ENCODE data around the gene CANT1. TPM values are rescaled to one million over a fixed set of nuclear protein-coding genes. Genes with fewer than 3 reads are reported as not detected.

Gene CANT1
- total RNA-seq, 1 donor from 2014 or later, result 55.8 TPM

DNA sequence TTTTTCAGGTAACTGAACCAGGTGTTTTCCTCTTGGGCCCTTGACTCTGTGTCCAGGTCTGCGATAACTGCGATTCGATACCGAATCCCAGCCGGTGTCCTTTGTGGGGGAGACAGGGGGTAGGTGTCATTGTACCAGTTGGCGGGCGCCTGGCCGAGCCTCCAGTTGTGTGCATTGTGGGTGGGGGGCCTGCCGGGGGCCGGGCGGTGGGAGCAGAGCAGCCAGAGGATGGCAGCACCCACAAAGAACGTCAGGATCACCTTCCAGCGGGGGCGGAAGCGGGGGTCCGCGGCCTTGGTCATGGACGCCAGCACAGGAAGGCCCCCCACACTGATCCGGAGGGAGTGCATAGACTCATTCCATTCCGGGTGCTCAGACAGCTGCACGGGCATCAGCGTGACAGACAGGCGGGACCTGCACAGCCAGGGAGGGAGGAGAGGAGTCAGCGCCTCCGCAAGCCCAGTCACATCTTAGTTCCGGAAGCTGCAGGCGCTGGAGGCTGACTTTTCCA is 12.3 kb downstream of the CANT1 start:
- DNase-seq (ENCODE audit: low spot score), result no peak
- intact Hi-C loops (cut with micrococcal nuclease), result no loop called here
- Mint-ChIP-seq H3K27ac (no peak overlapping the region), H3K36me3 (ENCODE audit: low read depth) (peaks cover 65% of the 10 kb centered on the region), H3K9me3 (no peaks in the 10 kb centered on the region), H3K27me3 (ENCODE audit: low read depth) (no peaks in the 10 kb centered on the region), H3K4me1 (ENCODE audit: low read depth) (no peaks in the 10 kb centered on the region), H3K4me3 (ENCODE audit: low read depth) (no peak overlapping the region)

GRCh38 chr17:78996781-78997201 is 12.8 kb downstream of the CANT1 start:
- Mint-ChIP-seq H3K9me3 (no peaks in the 10 kb centered on the region), H3K4me1 (ENCODE audit: low read depth) (no peaks in the 10 kb centered on the region), H3K27ac (no peak overlapping the region), H3K4me3 (ENCODE audit: low read depth) (no peak overlapping the region), H3K36me3 (ENCODE audit: low read depth) (peaks cover 65% of the 10 kb centered on the region), H3K27me3 (ENCODE audit: low read depth) (no peaks in the 10 kb centered on the region)
- intact Hi-C loops (cut with micrococcal nuclease), result no loop called here
- DNase-seq (ENCODE audit: low spot score), result no peak

GRCh38 chr17:78995761-78996451 is 13.7 kb downstream of the CANT1 start:
- intact Hi-C loops (cut with micrococcal nuclease), result no loop called here
- Mint-ChIP-seq H3K4me1 (ENCODE audit: low read depth) (no peaks in the 10 kb centered on the region), H3K36me3 (ENCODE audit: low read depth) (peaks cover 66% of the 10 kb centered on the region)

DNA sequence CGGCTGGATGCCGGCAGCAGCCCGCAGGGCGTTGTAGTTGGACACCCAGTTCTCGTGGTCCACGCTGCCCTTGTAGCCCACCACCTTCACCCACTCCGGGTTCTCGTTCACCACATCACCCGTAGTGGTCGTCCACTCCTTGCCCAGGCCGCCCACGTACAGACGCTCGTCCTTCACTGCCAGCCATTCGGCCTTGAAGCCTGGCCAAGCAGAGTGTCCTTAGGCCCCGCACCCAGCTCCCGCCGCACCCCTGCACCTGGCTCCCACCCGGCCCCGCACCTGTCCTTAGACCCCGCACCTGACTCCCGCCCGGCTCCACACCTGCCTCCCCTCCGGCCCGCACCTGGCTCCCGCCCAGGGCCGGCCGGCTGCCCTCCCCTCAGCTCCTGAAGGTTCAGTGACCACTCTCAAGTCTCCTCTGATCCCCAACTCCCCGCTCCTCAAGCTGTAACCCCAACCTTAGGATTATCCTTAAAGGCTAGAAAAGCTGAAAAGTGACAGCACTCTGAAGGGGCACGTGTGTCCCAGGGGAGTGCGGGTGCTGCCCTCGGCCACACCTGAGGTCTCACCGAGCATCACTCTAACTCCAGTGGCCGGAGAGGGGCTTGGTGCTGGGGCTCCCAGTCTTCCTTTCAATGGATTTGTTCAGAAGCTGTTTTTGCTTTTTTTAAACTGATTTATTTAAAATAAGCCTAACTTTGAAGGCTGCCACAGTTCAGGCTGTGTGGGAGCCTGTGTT is 14.4 kb downstream of the CANT1 start:
- Mint-ChIP-seq H3K27ac (no peak overlapping the region), H3K9me3 (no peaks in the 10 kb centered on the region), H3K27me3 (ENCODE audit: low read depth) (no peaks in the 10 kb centered on the region), H3K4me1 (ENCODE audit: low read depth) (no peaks in the 10 kb centered on the region), H3K36me3 (ENCODE audit: low read depth) (peaks cover 66% of the 10 kb centered on the region), H3K4me3 (ENCODE audit: low read depth) (no peak overlapping the region)
- DNase-seq (ENCODE audit: low spot score), result no peak
- intact Hi-C loops (cut with micrococcal nuclease), result no loop called here

More at GRCh38 chr17:78995761-78996451, 13.7 kb downstream of the CANT1 start:
- H3K27ac Mint-ChIP-seq, result no peak overlapping the region
- H3K27me3 Mint-ChIP-seq (ENCODE audit: low read depth), result no peaks in the 10 kb centered on the region
- H3K9me3 Mint-ChIP-seq, result no peaks in the 10 kb centered on the region
- no peak for DNase-seq (ENCODE audit: low spot score)
- no peak overlapping the region for H3K4me3 Mint-ChIP-seq (ENCODE audit: low read depth)

DNA sequence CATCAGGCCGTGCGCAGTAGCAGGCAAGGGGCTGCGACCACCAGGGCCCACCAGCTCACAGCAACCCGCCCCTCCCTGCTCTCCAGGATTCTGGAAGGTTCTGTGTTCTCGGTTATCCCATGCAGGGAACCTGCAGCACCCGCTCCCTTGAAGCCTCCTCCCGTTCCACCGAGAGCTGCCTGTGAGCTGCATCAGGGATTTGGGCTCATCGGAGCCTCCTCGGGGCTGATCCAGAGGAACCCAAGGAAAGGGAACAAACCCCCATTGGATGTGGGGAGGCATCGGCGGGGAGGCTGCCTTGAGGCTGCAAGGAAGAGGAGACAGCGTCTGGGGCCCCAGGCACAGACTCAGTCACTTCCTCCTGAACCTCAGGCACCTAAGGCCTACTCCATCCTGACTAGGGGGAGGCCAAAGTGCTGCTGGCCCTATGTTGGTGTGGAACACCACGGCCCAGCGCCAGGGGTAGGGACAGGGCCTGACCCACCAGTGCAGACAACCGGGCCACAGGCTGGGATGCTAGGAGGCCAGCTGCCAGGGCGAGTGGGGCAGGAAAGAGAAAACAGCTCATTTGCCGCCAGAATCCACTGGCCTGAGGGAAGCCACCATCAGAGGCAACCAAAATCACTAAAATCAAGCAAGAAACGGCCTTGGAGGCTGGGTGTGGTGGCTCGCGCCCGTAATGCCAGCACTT is 15.4 kb downstream of the CANT1 start:
- Mint-ChIP-seq H3K27ac (no peak overlapping the region), H3K4me1 (ENCODE audit: low read depth) (no peaks in the 10 kb centered on the region), H3K36me3 (ENCODE audit: low read depth) (peaks cover 68% of the 10 kb centered on the region), H3K4me3 (ENCODE audit: low read depth) (no peak overlapping the region), H3K27me3 (ENCODE audit: low read depth) (no peaks in the 10 kb centered on the region), H3K9me3 (no peaks in the 10 kb centered on the region)
- intact Hi-C loops (cut with micrococcal nuclease), result no loop called here
- no peak for DNase-seq (ENCODE audit: low spot score)

GRCh38 chr17:78993241-78993956 is 16.2 kb downstream of the CANT1 start:
- no peak for DNase-seq (ENCODE audit: low spot score)
- no peaks in the 10 kb centered on the region for H3K4me1 Mint-ChIP-seq (ENCODE audit: low read depth)
- no peak overlapping the region for H3K4me3 Mint-ChIP-seq (ENCODE audit: low read depth)
- intact Hi-C loops (cut with micrococcal nuclease), result no loop called here
- H3K9me3 Mint-ChIP-seq, result no peaks in the 10 kb centered on the region
- no peaks in the 10 kb centered on the region for H3K27me3 Mint-ChIP-seq (ENCODE audit: low read depth)
- no peak overlapping the region for H3K27ac Mint-ChIP-seq
- peaks cover 68% of the 10 kb centered on the region for H3K36me3 Mint-ChIP-seq (ENCODE audit: low read depth)

DNA sequence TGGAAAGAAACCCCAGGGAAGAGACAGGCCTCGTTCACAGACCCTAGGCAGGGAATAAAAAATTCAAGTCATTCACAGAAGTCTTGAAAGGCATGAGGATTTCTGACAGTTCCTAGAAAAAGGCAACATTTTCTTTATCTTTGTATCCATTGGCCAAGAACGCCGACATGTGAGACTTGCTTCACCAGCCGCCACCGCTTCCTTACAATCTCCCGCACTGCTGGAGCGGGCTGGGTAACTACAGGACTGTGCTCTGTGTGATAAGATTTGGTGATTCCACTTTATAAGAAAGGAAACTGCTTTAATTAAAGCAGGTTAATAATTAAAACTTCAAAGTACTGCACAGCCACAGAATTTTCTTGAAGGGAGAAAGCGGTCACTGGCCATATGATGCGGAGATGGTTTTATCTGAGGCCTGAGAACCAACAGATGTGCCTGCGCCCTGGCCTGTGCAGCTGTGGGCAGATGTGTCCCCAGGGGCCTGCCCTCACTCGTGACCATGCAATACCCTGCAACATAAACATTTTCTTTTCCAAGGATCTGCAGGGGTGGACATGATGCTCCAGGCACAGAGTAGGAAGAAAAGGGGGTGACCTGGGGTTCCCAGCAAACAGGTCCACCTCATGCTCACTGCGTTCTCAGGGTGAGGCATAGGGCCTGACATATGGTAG is 16.9 kb downstream of the CANT1 start:
- DNase-seq (ENCODE audit: low spot score), result no peak
- intact Hi-C loops (cut with micrococcal nuclease), result no loop called here
- H3K4me3 Mint-ChIP-seq (ENCODE audit: low read depth), result no peak overlapping the region
- peaks cover 62% of the 10 kb centered on the region for H3K36me3 Mint-ChIP-seq (ENCODE audit: low read depth)
- H3K27me3 Mint-ChIP-seq (ENCODE audit: low read depth), result no peaks in the 10 kb centered on the region
- H3K4me1 Mint-ChIP-seq (ENCODE audit: low read depth), result no peaks in the 10 kb centered on the region
- H3K27ac Mint-ChIP-seq, result no peak overlapping the region
- H3K9me3 Mint-ChIP-seq, result no peaks in the 10 kb centered on the region

DNA sequence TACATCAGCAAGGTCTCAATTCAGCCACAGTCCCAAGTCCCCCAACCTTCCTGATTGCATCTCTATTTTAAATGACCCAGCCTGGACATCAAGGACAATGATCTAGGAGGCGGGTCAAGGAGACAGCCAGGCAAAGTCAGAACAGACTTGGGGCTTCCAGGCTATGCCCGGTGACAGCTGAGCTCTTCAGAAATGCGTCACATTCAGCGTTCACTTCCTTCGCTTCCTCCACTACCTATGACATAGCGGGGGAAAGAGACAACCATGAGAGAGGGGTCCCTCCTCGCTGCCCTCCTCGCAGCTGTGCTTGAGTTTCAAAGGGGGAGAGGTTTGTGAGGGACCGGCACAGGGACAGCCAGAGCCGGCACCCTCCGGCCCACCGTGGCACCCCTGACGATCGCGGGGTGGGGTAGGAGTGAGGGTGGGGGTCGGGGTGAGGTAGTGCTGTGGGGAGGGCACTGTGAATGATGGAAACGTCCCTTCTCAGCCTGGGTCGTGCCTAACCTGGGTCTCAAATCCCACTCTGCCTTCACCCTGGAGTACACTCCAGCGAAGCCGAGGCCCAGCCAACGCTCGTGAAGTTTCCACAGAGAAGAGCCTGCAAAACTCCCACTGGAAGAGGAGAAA is 17.5 kb downstream of the CANT1 start:
- no peaks in the 10 kb centered on the region for H3K27me3 Mint-ChIP-seq (ENCODE audit: low read depth)
- H3K27ac Mint-ChIP-seq, result no peak overlapping the region
- peaks cover 1% of the 10 kb centered on the region for H3K4me1 Mint-ChIP-seq (ENCODE audit: low read depth)
- no peaks in the 10 kb centered on the region for H3K9me3 Mint-ChIP-seq
- no peak for DNase-seq (ENCODE audit: low spot score)
- intact Hi-C loops (cut with micrococcal nuclease), result no loop called here
- no peak overlapping the region for H3K4me3 Mint-ChIP-seq (ENCODE audit: low read depth)
- H3K36me3 Mint-ChIP-seq (ENCODE audit: low read depth), result peaks cover 59% of the 10 kb centered on the region

GRCh38 chr17:78991017-78991738 is 18.4 kb downstream of the CANT1 start:
- no peak for DNase-seq (ENCODE audit: low spot score)
- Mint-ChIP-seq H3K4me1 (ENCODE audit: low read depth) (peaks cover 10% of the 10 kb centered on the region), H3K27me3 (ENCODE audit: low read depth) (no peaks in the 10 kb centered on the region), H3K27ac (no peak overlapping the region), H3K4me3 (ENCODE audit: low read depth) (no peak overlapping the region), H3K9me3 (no peaks in the 10 kb centered on the region), H3K36me3 (ENCODE audit: low read depth) (peaks cover 52% of the 10 kb centered on the region)
- intact Hi-C loops (cut with micrococcal nuclease), result no loop called here

DNA sequence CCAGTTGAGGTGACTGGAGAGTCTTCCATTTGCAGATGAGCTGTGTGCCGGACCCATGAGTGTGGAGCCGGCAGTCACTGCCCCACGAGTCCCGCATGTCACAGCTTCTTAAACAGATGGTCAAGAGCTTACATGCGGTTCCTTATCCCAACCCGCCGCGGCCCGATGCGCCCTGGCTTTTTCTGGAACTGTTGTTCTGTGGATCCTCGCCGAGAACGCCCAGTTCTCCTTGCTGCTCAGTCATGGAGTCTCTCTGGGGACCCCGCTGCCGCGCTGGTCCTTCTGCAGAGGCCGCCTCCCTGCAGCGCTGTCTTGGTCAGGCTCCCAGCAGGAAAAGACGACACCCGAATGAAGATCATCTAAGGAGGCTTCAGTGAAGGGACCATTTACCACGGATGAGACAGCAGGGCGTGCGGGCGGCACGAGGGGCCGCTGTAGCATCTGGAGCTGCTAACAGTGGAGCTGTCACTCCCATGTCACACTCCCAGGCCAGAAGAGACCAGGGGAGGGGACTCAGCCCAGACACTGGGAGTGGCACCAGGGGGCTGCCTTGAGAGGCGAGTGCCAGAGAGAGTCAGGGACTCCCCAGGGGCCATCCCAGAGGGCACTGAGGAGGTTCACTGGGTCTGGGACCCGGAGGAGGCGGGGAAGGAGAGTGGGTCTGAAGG is 19.1 kb downstream of the CANT1 start:
- intact Hi-C loops (cut with micrococcal nuclease), result no loop called here
- H3K36me3 Mint-ChIP-seq (ENCODE audit: low read depth), result peaks cover 45% of the 10 kb centered on the region
- H3K27me3 Mint-ChIP-seq (ENCODE audit: low read depth), result no peaks in the 10 kb centered on the region
- no peaks in the 10 kb centered on the region for H3K9me3 Mint-ChIP-seq
- no peak for DNase-seq (ENCODE audit: low spot score)
- H3K4me3 Mint-ChIP-seq (ENCODE audit: low read depth), result no peak overlapping the region
- no peak overlapping the region for H3K27ac Mint-ChIP-seq
- peaks cover 15% of the 10 kb centered on the region for H3K4me1 Mint-ChIP-seq (ENCODE audit: low read depth)

DNA sequence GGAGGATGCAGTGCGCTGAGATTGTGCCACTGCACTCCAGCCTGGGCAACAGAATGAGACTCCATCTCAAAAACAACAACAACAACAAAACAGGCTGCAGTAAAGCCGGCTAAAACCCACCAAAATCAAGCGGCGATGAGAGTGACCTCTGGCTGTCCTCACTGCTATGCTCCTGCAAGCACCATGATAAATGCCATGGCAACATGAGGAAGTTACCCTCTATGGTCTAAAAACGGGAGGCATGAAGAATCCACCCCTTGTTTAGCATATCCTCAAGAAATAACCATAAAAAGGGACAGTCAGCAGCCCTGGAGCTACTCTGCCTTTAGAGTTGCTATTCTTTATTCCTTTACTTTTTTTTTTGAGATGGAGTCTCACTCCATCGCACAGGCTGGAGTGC is 21.4 kb downstream of the CANT1 start:
- no peak overlapping the region for H3K27ac Mint-ChIP-seq
- H3K4me1 Mint-ChIP-seq (ENCODE audit: low read depth), result peaks cover 15% of the 10 kb centered on the region
- H3K36me3 Mint-ChIP-seq (ENCODE audit: low read depth), result peaks cover 33% of the 10 kb centered on the region
- no peaks in the 10 kb centered on the region for H3K9me3 Mint-ChIP-seq
- DNase-seq (ENCODE audit: low spot score), result no peak
- H3K27me3 Mint-ChIP-seq (ENCODE audit: low read depth), result no peaks in the 10 kb centered on the region
- intact Hi-C loops (cut with micrococcal nuclease), result no loop called here
- H3K4me3 Mint-ChIP-seq (ENCODE audit: low read depth), result no peak overlapping the region
